PC-3 (cell line): ENCODE measurements around the gene CACNA1C. TPM values are rescaled to one million over a fixed set of nuclear protein-coding genes. Genes with fewer than 3 reads are reported as not detected.

ENCODE experiments used
- ATAC-seq: fragments of 200-7000 bp; cut with Tn5 transposase; 2 replicates; pipeline ENCODE4 v1.9.1; 2020; ENCODE audit warnings: mild to moderate bottlenecking, moderate library complexity
- Bru-seq: library from RNA; stranded (reverse); fragments of 400-500 nt; gene quantifications from one replicate; lab custom pipeline; 2021; lab: Mats Ljungman, UMichigan
- BruChase-seq, 2 experiments: library from RNA; stranded (reverse); fragments of 400-500 nt; gene quantifications; one replicate each; lab custom pipeline; 2021; lab: Mats Ljungman, UMichigan
- BruUV-seq: library from RNA; stranded (reverse); fragments of 400-500 nt; replicated peaks from 2 replicates; lab custom pipeline; 2021; lab: Mats Ljungman, UMichigan
- CTCF ChIA-PET: fragments of 300-600 bp; sonication (Branson Sonifier 250); formaldehyde crosslinking; loops from one replicate; lab custom pipeline; 2022; ENCODE audit warnings: antibody characterized with exemption; lab: Charles Lee
- POLR2A ChIA-PET: fragments of 300-600 bp; sonication (Branson Sonifier 250); formaldehyde crosslinking; loops from one replicate; lab custom pipeline; 2022; ENCODE audit warnings: antibody characterized with exemption; ENCODE audit not compliant: unreplicated experiment; lab: Charles Lee
- DNase-seq: peaks from one replicate; pipeline ENCODE4 v3.0.0-alpha.2; 2015
- H2AFZ ChIP-seq: fragments of 300-600 bp; sonication (generic); 2 replicates; pipeline ENCODE4 v1.6.0; 2016; ENCODE audit warnings: antibody characterized with exemption, low read length
- H3F3A ChIP-seq: fragments of 300-600 bp; sonication (generic); one replicate; pipeline ENCODE4 v1.6.0; 2017; ENCODE audit warnings: antibody characterized with exemption, low read length, control low read depth, mild to moderate bottlenecking; ENCODE audit not compliant: unreplicated experiment
- H3K27ac ChIP-seq: fragments of 300-600 bp; sonication (generic); 2 replicates; pipeline ENCODE4 v1.5.1; 2016; ENCODE audit warnings: mild to moderate bottlenecking, low read length
- H3K27me3 ChIP-seq: fragments of 300-600 bp; sonication (generic); 2 replicates; pipeline ENCODE4 v1.6.1; 2016; ENCODE audit warnings: low read length, mixed read lengths
- H3K36me3 ChIP-seq: fragments of 300-600 bp; sonication (generic); 2 replicates; pipeline ENCODE4 v1.6.1; 2016; ENCODE audit warnings: low read depth, mixed run types, low read length, mixed read lengths
- H3K4me1 ChIP-seq: fragments of 300-600 bp; sonication (generic); 2 replicates; pipeline ENCODE4 v1.5.1; 2016; ENCODE audit warnings: low read length; ENCODE audit not compliant: insufficient read depth
- H3K4me2 ChIP-seq: fragments of 300-600 bp; sonication (generic); 2 replicates; pipeline ENCODE4 v1.6.0; 2016; ENCODE audit warnings: low read length
- H3K4me3 ChIP-seq: fragments of 300-600 bp; sonication (generic); 2 replicates; pipeline ENCODE4 v1.5.1; 2016; ENCODE audit warnings: mild to moderate bottlenecking, low read length, mixed read lengths
- H3K79me2 ChIP-seq: fragments of 300-600 bp; sonication (generic); 2 replicates; pipeline ENCODE4 v1.6.1; 2017; ENCODE audit warnings: low read length, mixed read lengths
- H3K9ac ChIP-seq: fragments of 300-600 bp; sonication (generic); 2 replicates; pipeline ENCODE4 v1.6.0; 2016; ENCODE audit warnings: mild to moderate bottlenecking, low read length
- H3K9me2 ChIP-seq: fragments of 300-600 bp; sonication (generic); replicated peaks from 2 replicates; pipeline ENCODE4 v1.6.1; 2016; ENCODE audit warnings: mixed run types, low read length, mixed read lengths
- H3K9me3 ChIP-seq: fragments of 300-600 bp; sonication (generic); 2 replicates; pipeline ENCODE4 v1.6.1; 2016; ENCODE audit warnings: low read length, mixed read lengths
- H4K20me1 ChIP-seq: fragments of 300-600 bp; sonication (generic); 2 replicates; pipeline ENCODE4 v1.6.1; 2016; ENCODE audit warnings: low read length, mixed read lengths
- CTCF ChIP-seq: fragments of 300-600 bp; sonication (generic); conservative IDR thresholded peaks from 2 replicates; pipeline ENCODE4 v1.5.1; 2017; ENCODE audit warnings: antibody characterized with exemption, low read depth, mild to moderate bottlenecking, low read length
- EZH2 ChIP-seq: fragments of 300-600 bp; sonication (generic); IDR thresholded peaks from one replicate; pipeline ENCODE4 v1.6.1; 2017; ENCODE audit warnings: antibody characterized with exemption, mild to moderate bottlenecking, low read length; ENCODE audit not compliant: unreplicated experiment
- EZH2phosphoT487 ChIP-seq: fragments of 300-600 bp; sonication (generic); IDR thresholded peaks from 2 replicates; pipeline ENCODE4 v1.6.1; 2018; ENCODE audit warnings: mild to moderate bottlenecking, antibody characterized with exemption, low read length, borderline replicate concordance
- intact Hi-C: fragments of 100-400 bp; cut with micrococcal nuclease; formaldehyde crosslinking; loops from 2 replicates; pipeline ENCODE4 v1.9.0; 2023
- long read RNA-seq: library from polyadenylated mRNA; unstranded; transcript quantifications from one replicate; pipeline ENCODE4 v2.0.0, GENCODE V29; 2021; ENCODE audit not compliant: unreplicated experiment
- total RNA-seq: library from RNA; depleted of rRNA; stranded (reverse); fragments of >200 nt; gene quantifications from 2 replicates; pipeline ENCODE4 v1.2.3, GENCODE V29; 2014; rRNA removed

CACNA1C gene
- not detected in 2 replicates for total RNA-seq
- Bru-seq, nascent RNA = percentile 0 among the genes with signal in this experiment
- BruChase-seq, experiment 1, labeled RNA remaining after a 6-hour chase = percentile 1 among the genes with signal in this experiment
- BruChase-seq, experiment 2, labeled RNA remaining after a 2-hour chase = percentile 0 among the genes with signal in this experiment
- long read RNA-seq = 0 reads

DNA sequence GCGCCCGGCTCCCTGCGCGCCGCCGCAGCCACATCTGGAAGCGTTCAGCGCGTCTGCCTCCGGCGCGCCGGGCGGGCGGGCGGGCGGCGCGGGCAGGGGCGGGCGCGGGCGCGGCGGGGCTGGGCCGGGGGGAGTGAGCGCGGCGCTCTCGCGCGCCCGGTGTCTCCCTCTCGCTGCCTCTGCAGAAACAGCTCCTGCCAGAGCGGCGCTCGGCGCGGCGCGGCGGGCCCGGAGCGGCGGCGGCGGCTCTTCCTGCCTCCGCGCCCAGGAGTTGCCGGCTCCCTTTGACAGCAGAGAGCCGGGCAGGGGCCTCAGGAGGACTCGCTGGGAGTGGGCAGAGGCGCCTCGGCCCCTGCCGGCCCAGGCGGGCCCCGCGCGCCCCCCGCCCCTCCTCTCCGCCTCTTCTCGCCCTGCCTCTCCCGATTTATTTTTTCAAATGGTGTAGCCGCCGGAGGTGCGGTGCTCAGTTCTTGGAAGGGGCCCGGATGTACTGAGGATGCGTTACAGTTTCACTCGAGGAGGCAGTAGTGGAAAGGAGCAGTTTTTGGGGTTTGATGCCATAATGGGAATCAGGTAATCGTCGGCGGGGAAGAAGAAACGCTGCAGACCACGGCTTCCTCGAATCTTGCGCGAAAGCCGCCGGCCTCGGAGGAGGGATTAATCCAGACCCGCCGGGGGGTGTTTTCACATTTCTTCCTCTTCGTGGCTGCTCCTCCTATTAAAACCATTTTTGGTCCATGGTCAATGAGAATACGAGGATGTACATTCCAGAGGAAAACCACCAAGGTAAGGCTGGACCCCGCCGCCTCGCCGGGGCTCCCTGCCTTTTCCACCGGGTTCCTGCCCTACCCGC, at the start of gene CACNA1C:
Gene CACNA1C (plus strand): TSS at position 162 of the 853 bp plus-strand sequence. CDS start 576 bp downstream, at position 738.
- no peak within 1 kb of the TSS for H3K9ac ChIP-seq
- intact Hi-C loops = no loop called here
- H3K4me1 ChIP-seq = peaks cover 1% of the 10 kb centered on the region
- peak within 1 kb of the TSS; percentile 22; the same call in 1 of the 2 replicates for H3K4me2 ChIP-seq
- DNase-seq (no peak), ATAC-seq (peak; percentile 37; the same call in 1 of the 2 replicates)
- H2AFZ ChIP-seq = no peak within 1 kb of the TSS
- no peak within 1 kb of the TSS; the same call in 1 of the 2 replicates for H3K4me3 ChIP-seq
- TF ChIP-seq EZH2phosphoT487 (peak; percentile 29; the same call in 1 of the 2 replicates), CTCF (no peak), EZH2 (peak; percentile 82)
- H3K27ac ChIP-seq = no peak within 1 kb of the TSS
- no peaks in the 10 kb centered on the region for H3K9me2 ChIP-seq
- H4K20me1 ChIP-seq = no peaks in the 10 kb centered on the region
- ChIA-PET POLR2A (no interaction called here), CTCF (no interaction called here)
- no peaks in the 10 kb centered on the region for H3F3A ChIP-seq
- H3K36me3 ChIP-seq = no peaks in the 10 kb centered on the region
- no peaks in the 10 kb centered on the region for H3K79me2 ChIP-seq
- H3K27me3 ChIP-seq = peaks cover 76% of the 10 kb centered on the region
- BruUV-seq = no TSS peak
- H3K9me3 ChIP-seq = no peaks in the 10 kb centered on the region

- peak overlapping the region; percentile 93 for H3K4me2 ChIP-seq
- peak overlapping the region; percentile 99 for H3K4me3 ChIP-seq
- peak overlapping the region; percentile 99 for H2AFZ ChIP-seq
- H3K9ac ChIP-seq = peak overlapping the region; percentile 95
- peak overlapping the region; percentile 62 for H3K27ac ChIP-seq
- no peaks in the 10 kb centered on the region for H3F3A ChIP-seq
- BruUV-seq = TSS peak; percentile 74
- ATAC-seq (peak; percentile 35), DNase-seq (peak; percentile 14)
- TF ChIP-seq CTCF (no peak), EZH2phosphoT487 (no peak), EZH2 (no peak)
- H3K27me3 ChIP-seq = no peaks in the 10 kb centered on the region
- ChIA-PET POLR2A (interaction anchor here (0.6 kb wide), 1 partner anchor 236 kb away, joined by 3 read pairs; no protein-coding TSS in a partner anchor), CTCF (no interaction called here)
- H3K9me3 ChIP-seq = no peaks in the 10 kb centered on the region
- intact Hi-C loops = no loop called here
- no peaks in the 10 kb centered on the region for H3K9me2 ChIP-seq
- no peaks in the 10 kb centered on the region for H3K36me3 ChIP-seq
- H3K4me1 ChIP-seq = peaks cover 6% of the 10 kb centered on the region
- peaks cover 11% of the 10 kb centered on the region; the same call in 1 of the 2 replicates for H3K79me2 ChIP-seq
- no peaks in the 10 kb centered on the region for H4K20me1 ChIP-seq
Measured at GRCh38 chr12:2003676-2004112, 49.1 kb upstream of the CACNA1C start.
